ENCODE results near the gene CCDC15. TPM values are rescaled to one million over a fixed set of nuclear protein-coding genes. Genes with fewer than 3 reads are reported as not detected.

The CCDC15 gene
- total and polyA plus RNA-seq, 2 of the 13 experiments (the other 11 are each of a cell fraction or from before 2014, with no cell fraction given) = 2.2 to 4.6 TPM

GRCh38 chr11:124934862-124935547 is 19.0 kb upstream of the CCDC15 start (continued):
- TF ChIP-seq ZHX1 (CRISPR knock-in tag; IDR thresholded peaks at IDR 0.05; ENCODE audit: low read depth) = no peak
- no peak for TF ChIP-seq ZMAT5 (CRISPR knock-in tag; IDR thresholded peaks at IDR 0.05; ENCODE audit: borderline replicate concordance, low read depth)
- no peak for TF ChIP-seq ZNF121 (CRISPR knock-in tag; IDR thresholded peaks at IDR 0.05)
- no peak for TF ChIP-seq MED8 (CRISPR knock-in tag; IDR thresholded peaks at IDR 0.05; ENCODE audit: insufficient replicate concordance)
- no peak for TF ChIP-seq E2F2 (CRISPR knock-in tag; IDR thresholded peaks at IDR 0.05; ENCODE audit: borderline replicate concordance)
- TF ChIP-seq AHR (CRISPR knock-in tag; IDR thresholded peaks at IDR 0.05) = no peak
- TF ChIP-seq KDM5A (IDR thresholded peaks at IDR 0.05; ENCODE audit: borderline replicate concordance, low read length) = peak; percentile 67; the same call in 1 of the 2 replicates
- no peak for TF ChIP-seq SMYD3 (CRISPR knock-in tag; IDR thresholded peaks at IDR 0.05)
- no peak for TF ChIP-seq HNRNPK (IDR thresholded peaks at IDR 0.05; ENCODE audit: low read depth, low read length, poor library complexity, severe bottlenecking)
- TF ChIP-seq MIER2 (CRISPR knock-in tag; IDR thresholded peaks at IDR 0.05) = no peak
- TF ChIP-seq HNF4G (IDR thresholded peaks at IDR 0.05; ENCODE audit: borderline replicate concordance, low read depth, low read length) = peak; percentile 85
- no peak for TF ChIP-seq HNF4G (CRISPR knock-in tag; IDR thresholded peaks at IDR 0.05; ENCODE audit: borderline replicate concordance, low read depth)
- TF ChIP-seq ZNF784 (CRISPR knock-in tag; IDR thresholded peaks at IDR 0.05; ENCODE audit: borderline replicate concordance) = no peak
- no peak for TF ChIP-seq HOXA9 (CRISPR knock-in tag; IDR thresholded peaks at IDR 0.05; ENCODE audit: borderline replicate concordance)
- no peak for TF ChIP-seq ZNF747 (CRISPR knock-in tag; IDR thresholded peaks at IDR 0.05; ENCODE audit: borderline replicate concordance)
- no peak for TF ChIP-seq AKNA (CRISPR knock-in tag; IDR thresholded peaks at IDR 0.05; ENCODE audit: borderline replicate concordance)
- TF ChIP-seq TEAD3 (CRISPR knock-in tag; optimal IDR thresholded peaks at IDR 0.05; ENCODE audit: borderline replicate concordance) = peak; percentile 41

Measured in HepG2 (cell line).